ENCODE measurements around the gene DUS3L. TPM values are rescaled to one million over a fixed set of nuclear protein-coding genes. Genes with fewer than 3 reads are reported as not detected.

Gene DUS3L
- total RNA-seq, 2 experiments from 2014 or later, result 41.9 to 44.4 TPM

DNA sequence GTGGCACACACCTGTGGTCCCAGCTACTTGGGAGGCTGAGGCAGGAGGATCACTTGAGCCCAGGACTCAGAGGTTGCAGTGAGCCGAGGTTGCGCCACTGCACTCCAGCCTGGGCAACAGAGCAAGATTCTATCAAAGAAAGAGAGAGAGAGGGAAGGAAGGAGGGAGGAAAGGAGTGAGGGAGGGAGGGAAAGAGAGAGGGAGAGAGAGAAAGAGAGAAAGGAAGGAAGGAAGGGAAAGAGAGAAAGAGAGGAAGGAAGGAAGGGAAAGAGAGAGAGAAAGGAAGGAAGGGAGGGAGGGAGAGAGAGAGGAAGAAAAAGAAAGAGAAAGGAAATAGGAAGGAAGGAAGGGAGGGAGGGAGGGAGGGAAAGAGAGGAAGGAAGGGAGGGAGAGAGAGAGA is 26.3 kb upstream of the DUS3L start:
- no peak overlapping the region for H3K27ac Mint-ChIP-seq
- POLR2A ChIA-PET, result no interaction called here
- H3K9me3 Mint-ChIP-seq, result no peaks in the 10 kb centered on the region
- intact Hi-C loops (cut with micrococcal nuclease), result no loop called here
- no peaks in the 10 kb centered on the region for H3K36me3 Mint-ChIP-seq
- H3K4me3 Mint-ChIP-seq, result no peak overlapping the region
- no peaks in the 10 kb centered on the region for H3K4me1 Mint-ChIP-seq (ENCODE audit: low read depth)
- no peak for DNase-seq
- CTCF ChIA-PET, result interaction anchor here (0.7 to 1.7 kb wide), 2 partner anchors 13 to 205 kb away, joined by 3 to 5 read pairs; no protein-coding TSS in a partner anchor
- H3K27me3 Mint-ChIP-seq, result no peaks in the 10 kb centered on the region

DNA sequence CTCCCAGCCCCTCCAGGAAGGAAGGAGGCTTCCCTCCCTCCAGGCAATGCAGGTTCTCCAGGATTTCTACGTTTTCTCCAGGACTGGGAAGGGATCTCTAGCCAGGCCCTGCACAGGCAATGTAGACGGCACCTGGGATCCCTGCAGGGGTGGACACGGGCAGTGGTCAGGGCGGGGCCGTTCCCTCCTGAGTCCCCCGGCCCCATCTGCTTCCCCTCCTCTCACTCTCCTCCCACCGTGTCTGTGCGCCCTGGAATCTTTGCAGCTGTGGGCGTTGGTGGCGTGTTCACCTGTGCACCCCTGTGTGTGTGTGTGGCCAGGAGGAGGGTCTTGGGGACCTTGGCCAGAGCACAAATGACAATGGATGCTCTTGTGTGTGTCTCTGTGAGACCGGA is 23.9 kb upstream of the DUS3L start:
- ChIA-PET CTCF (no interaction called here), POLR2A (no interaction called here)

DNA sequence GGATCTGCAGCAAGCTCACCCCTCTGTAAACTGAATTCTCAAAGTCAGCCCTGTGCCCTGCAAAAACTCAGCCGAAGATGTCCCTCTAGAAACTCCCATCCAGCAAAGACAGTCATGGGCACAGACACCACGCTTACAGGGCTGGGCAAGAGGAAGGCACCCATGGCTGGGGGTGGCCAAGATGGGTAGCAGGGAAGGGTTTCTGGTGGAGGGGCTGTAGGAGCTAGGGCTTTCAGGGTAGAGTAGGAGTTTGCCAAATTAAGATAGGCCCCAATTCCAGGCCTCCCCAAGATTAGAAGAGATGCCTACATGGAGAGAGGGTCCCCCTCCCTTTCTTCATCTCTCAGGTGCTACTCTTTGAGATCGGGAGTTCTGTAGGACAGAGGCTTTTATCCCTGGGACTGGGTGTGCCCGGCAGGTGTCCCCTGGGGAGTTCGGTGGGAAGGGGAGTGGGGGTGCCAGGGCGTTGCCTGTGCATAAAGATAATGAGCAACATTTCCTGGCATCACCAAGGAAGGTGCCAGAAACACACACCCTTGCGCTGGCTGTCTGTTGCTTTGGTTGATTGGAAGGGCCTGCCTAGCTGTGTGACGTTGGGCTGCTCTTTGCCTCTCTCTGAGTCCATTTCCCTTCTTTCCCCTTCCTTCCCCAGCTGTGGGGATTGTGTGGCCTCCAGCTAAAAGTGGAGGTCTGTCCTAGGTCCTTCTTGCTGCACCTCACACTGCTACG is 23.3 kb upstream of the DUS3L start:
- Mint-ChIP-seq H3K4me3 (no peak overlapping the region), H3K9me3 (no peaks in the 10 kb centered on the region), H3K27me3 (no peaks in the 10 kb centered on the region), H3K4me1 (ENCODE audit: low read depth) (no peaks in the 10 kb centered on the region), H3K36me3 (no peaks in the 10 kb centered on the region), H3K27ac (no peak overlapping the region)
- intact Hi-C loops (cut with micrococcal nuclease), result no loop called here
- DNase-seq, result no peak
- ChIA-PET CTCF (interaction anchor here (1.4 kb wide), 1 partner anchor 10 kb away, joined by 6 read pairs; the partner anchor contains the start of gene NRTN), POLR2A (no interaction called here)

More for the DNA sequence above, 23.9 kb upstream of the DUS3L start:
- DNase-seq, result no peak
- Mint-ChIP-seq H3K27me3 (no peaks in the 10 kb centered on the region), H3K27ac (no peak overlapping the region), H3K4me1 (ENCODE audit: low read depth) (no peaks in the 10 kb centered on the region), H3K36me3 (no peaks in the 10 kb centered on the region), H3K9me3 (no peaks in the 10 kb centered on the region), H3K4me3 (no peak overlapping the region)
- intact Hi-C loops (cut with micrococcal nuclease), result no loop called here

DNA sequence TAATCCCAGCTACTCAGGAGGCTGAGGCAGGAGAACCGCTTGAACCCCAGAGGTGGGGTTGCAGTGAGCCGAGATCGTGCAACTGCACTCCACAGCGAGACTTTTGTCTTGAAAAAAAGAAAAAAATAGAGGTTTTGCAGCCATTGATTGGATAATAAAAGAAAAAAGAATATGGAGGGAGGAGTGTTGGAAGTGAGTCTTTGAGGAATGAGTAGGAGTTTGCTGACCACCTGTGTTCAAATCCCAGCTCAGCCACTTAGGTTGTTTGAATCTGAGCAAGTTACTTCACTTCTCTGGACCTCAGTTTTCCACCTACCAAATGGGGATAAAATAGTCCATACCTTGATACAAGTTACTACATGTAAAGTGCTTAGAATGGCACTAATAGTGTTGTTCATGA is 20.2 kb upstream of the DUS3L start:
- Mint-ChIP-seq H3K9me3 (no peaks in the 10 kb centered on the region), H3K36me3 (no peaks in the 10 kb centered on the region), H3K27ac (no peak overlapping the region), H3K4me3 (no peak overlapping the region), H3K27me3 (no peaks in the 10 kb centered on the region), H3K4me1 (ENCODE audit: low read depth) (no peaks in the 10 kb centered on the region)
- CTCF ChIA-PET, result no interaction called here
- POLR2A ChIA-PET, result no interaction called here
- no peak for DNase-seq
- intact Hi-C loops (cut with micrococcal nuclease), result no loop called here

DNA sequence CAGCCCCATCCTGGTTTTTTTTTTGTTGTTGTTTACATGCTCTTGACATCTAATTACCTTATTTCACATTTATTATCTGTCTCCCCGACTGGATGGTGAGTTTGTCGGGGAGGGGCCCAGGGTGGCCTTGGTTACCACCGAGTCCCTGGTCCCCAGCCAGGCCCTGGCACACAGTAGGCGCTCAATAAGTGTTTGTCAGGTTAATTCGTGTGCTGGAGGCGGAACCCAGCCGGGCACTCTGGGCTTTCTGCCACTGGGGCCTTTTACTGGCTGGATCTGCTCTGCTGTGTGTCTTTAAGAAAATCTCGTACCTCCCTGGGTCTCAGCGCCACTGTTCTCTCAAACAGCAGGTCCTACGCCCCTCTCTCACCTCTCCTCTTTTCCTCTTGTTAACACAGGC is 18.5 kb upstream of the DUS3L start:
- H3K36me3 Mint-ChIP-seq, result no peaks in the 10 kb centered on the region
- no peak for DNase-seq
- peaks cover 2% of the 10 kb centered on the region for H3K27me3 Mint-ChIP-seq
- H3K9me3 Mint-ChIP-seq, result no peaks in the 10 kb centered on the region
- no peak overlapping the region for H3K27ac Mint-ChIP-seq
- intact Hi-C loops (cut with micrococcal nuclease), result no loop called here
- CTCF ChIA-PET, result interaction anchor here (1.4 kb wide), 2 partner anchors 15 to 214 kb away, joined by 4 read pairs; no protein-coding TSS in a partner anchor
- POLR2A ChIA-PET, result no interaction called here
- H3K4me3 Mint-ChIP-seq, result no peak overlapping the region
- peaks cover 2% of the 10 kb centered on the region for H3K4me1 Mint-ChIP-seq (ENCODE audit: low read depth)

DNA sequence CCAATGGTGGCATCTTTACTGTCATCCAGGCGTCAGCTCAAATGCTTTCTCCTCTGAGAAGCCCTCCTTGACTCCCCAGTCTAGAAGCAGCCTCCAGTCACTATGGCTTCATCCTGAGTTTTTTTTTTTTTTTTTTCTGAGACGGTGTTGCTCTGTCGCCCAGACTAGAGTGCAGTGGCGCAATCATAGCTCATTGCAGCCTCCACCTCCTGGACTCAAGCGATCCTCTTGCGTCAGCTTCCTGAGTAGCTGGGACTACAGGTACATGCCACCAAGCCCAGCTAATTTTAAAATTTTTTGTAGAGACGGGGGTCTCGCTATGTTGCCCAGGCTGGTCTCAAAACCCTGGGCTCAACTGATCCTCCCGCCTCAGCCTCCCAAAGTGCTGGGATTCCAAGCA is 18.1 kb upstream of the DUS3L start:
- H3K9me3 Mint-ChIP-seq, result no peaks in the 10 kb centered on the region
- no peaks in the 10 kb centered on the region for H3K36me3 Mint-ChIP-seq
- POLR2A ChIA-PET, result interaction anchor here (0.6 kb wide), 1 partner anchor 187 kb away, joined by 5 read pairs; the partner anchor contains the start of gene SAFB2
- H3K27ac Mint-ChIP-seq, result no peak overlapping the region
- H3K4me3 Mint-ChIP-seq, result no peak overlapping the region
- DNase-seq, result no peak
- intact Hi-C loops (cut with micrococcal nuclease), result no loop called here
- CTCF ChIA-PET, result interaction anchor here (1.4 to 1.7 kb wide), 3 partner anchors 15 to 214 kb away, joined by 4 to 5 read pairs (median 4); no protein-coding TSS in a partner anchor
- H3K4me1 Mint-ChIP-seq (ENCODE audit: low read depth), result peaks cover 6% of the 10 kb centered on the region
- peaks cover 4% of the 10 kb centered on the region for H3K27me3 Mint-ChIP-seq

DNA sequence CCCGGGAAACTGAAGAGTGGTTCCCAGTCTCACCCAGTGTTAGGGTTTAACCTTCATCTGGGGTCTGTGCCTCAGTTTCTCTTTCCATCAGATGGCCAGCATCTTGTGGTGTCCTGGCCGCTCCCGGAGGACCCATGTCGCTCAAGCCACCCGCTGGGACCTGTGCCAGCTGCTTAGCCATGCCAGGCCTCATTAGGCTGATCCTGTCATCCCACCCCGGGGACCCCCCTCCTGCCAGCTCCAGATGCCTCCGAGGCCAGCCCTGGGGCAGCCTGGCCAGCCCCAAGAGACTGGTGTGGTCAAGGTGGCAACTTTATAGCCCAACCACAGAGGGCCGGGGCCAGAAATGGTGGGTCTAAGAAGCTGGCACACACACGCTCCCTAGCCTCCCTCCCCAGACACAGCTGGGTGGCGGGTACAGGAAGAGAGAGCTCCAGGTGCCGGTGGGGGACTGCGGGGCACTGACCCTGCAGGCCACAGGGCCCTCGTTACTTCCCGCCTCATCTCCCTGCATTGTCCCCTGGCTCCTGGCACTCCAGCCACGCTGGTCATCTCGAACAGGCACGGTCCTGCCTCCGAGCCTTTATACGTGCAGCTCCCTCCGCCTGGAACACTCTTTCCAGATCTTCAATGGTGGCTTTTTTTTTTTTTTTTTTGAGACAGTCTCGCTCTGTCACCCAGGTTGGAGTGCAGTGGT is 17.3 kb upstream of the DUS3L start:
- peaks cover 4% of the 10 kb centered on the region for H3K27me3 Mint-ChIP-seq
- DNase-seq, result no peak
- H3K36me3 Mint-ChIP-seq, result no peaks in the 10 kb centered on the region
- H3K4me1 Mint-ChIP-seq (ENCODE audit: low read depth), result peaks cover 12% of the 10 kb centered on the region
- no peaks in the 10 kb centered on the region for H3K9me3 Mint-ChIP-seq
- ChIA-PET POLR2A (interaction anchor here (0.6 kb wide), 1 partner anchor 186 kb away, joined by 5 read pairs; the partner anchor contains the start of gene SAFB2), CTCF (interaction anchor here (1.0 to 1.7 kb wide), 4 partner anchors 14 to 215 kb away, joined by 3 to 5 read pairs (median 4); no protein-coding TSS in a partner anchor)
- no peak overlapping the region for H3K4me3 Mint-ChIP-seq
- intact Hi-C loops (cut with micrococcal nuclease), result no loop called here
- H3K27ac Mint-ChIP-seq, result no peak overlapping the region

DNA sequence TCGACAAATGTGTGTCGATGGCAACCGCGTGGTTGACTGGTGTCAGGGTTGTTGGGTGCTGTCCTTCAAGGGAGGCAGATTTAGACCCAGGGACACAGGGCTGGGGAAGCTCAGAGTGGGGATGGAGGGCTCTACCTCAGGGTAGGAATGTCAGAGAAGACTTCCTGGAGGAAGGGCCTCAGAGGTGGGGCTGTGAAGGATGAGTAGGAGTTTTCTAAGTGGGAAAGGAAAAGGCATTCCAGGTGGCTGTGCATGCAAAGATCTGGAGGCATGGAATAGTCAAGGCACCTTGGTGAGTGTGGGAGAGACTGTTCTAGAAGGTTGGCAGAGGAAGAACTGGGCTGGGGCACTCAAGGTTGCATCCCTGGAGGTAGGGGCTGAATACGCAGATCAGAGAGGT is 15.9 kb upstream of the DUS3L start:
- Mint-ChIP-seq H3K27ac (no peak overlapping the region), H3K4me1 (ENCODE audit: low read depth) (peaks cover 19% of the 10 kb centered on the region), H3K9me3 (no peaks in the 10 kb centered on the region), H3K27me3 (peaks cover 10% of the 10 kb centered on the region), H3K4me3 (no peak overlapping the region), H3K36me3 (no peaks in the 10 kb centered on the region)
- intact Hi-C loops (cut with micrococcal nuclease), result no loop called here
- POLR2A ChIA-PET, result interaction anchor here (1.1 kb wide), 1 partner anchor 116 kb away, joined by 3 read pairs; no protein-coding TSS in a partner anchor
- no peak for DNase-seq
- CTCF ChIA-PET, result interaction anchor here (1.0 to 1.6 kb wide), 3 partner anchors 13 to 216 kb away, joined by 4 to 10 read pairs (median 4); no protein-coding TSS in a partner anchor

DNA sequence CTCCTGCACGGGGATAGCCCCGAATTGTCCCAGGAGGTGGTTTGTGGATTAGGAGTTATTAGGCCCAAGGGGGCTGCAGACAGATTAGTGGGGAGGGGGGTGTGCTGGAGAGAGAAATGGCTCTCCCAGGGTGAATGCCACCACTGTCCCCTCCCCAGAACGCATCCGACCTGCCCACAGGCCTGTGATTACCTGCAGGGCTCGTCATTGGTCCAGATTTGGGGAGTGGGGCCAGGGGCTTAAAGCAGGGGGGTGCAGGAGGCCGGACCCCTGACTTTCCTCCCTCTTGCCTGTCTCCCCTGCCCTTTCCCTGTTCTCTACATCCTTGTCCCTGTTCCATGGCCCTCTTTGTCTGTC is 15.1 kb upstream of the DUS3L start:
- intact Hi-C loops (cut with micrococcal nuclease), result no loop called here
- Mint-ChIP-seq H3K27ac (no peak overlapping the region), H3K4me3 (no peak overlapping the region), H3K36me3 (no peaks in the 10 kb centered on the region), H3K27me3 (peaks cover 14% of the 10 kb centered on the region), H3K9me3 (no peaks in the 10 kb centered on the region), H3K4me1 (ENCODE audit: low read depth) (peaks cover 21% of the 10 kb centered on the region)
- CTCF ChIA-PET, result interaction anchor here (1.0 to 1.6 kb wide), 3 partner anchors 12 to 216 kb away, joined by 4 to 10 read pairs (median 4); no protein-coding TSS in a partner anchor
- no peak for DNase-seq
- POLR2A ChIA-PET, result interaction anchor here (1.1 kb wide), 1 partner anchor 115 kb away, joined by 3 read pairs; no protein-coding TSS in a partner anchor

DNA sequence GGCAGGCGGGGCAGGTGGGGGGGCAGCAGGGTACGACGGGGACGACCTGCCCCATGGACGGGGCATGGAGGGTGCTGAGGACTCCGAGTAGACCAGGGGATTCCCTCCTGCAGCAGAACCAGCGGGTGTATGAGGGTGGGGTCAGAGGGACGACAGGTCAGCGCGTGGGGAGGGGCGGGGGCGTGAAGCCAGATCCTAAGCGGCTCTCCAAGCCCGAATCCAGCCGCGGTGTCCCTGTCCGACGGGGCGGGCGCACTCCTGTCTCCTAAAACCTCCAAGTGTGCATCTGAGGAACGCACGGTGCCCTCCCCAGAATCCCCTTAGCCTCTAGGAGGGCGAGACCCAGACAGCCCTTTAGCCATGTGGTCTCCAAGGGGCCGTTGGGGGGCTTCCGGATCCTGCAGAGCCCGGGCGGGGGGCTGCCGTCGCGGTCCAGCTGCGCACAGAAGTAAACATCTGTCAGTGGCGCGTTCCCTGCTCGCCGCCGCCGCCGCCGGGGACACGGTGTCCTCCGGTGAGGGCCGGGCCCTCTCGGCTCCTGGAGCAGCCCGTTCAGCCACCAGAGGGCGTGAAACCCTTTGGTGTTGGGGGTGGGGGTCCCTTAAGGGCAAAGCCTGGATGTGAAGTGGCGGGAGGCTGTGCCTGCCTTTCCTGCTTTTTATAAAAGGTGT is 14.6 kb upstream of the DUS3L start:
- ChIA-PET CTCF (interaction anchor here (1.6 kb wide), 1 partner anchor 11 kb away, joined by 4 read pairs; no protein-coding TSS in a partner anchor), POLR2A (no interaction called here)
- Mint-ChIP-seq H3K4me3 (peak overlapping the region; percentile 50), H3K9me3 (no peaks in the 10 kb centered on the region), H3K4me1 (ENCODE audit: low read depth) (peaks cover 21% of the 10 kb centered on the region), H3K27me3 (peaks cover 18% of the 10 kb centered on the region), H3K27ac (no peak overlapping the region), H3K36me3 (no peaks in the 10 kb centered on the region)
- DNase-seq, result peak; percentile 73
- intact Hi-C loops (cut with micrococcal nuclease), result loop anchor here (2.0 kb wide), 1 partner anchor 23 kb away; no protein-coding TSS in a partner anchor

DNA sequence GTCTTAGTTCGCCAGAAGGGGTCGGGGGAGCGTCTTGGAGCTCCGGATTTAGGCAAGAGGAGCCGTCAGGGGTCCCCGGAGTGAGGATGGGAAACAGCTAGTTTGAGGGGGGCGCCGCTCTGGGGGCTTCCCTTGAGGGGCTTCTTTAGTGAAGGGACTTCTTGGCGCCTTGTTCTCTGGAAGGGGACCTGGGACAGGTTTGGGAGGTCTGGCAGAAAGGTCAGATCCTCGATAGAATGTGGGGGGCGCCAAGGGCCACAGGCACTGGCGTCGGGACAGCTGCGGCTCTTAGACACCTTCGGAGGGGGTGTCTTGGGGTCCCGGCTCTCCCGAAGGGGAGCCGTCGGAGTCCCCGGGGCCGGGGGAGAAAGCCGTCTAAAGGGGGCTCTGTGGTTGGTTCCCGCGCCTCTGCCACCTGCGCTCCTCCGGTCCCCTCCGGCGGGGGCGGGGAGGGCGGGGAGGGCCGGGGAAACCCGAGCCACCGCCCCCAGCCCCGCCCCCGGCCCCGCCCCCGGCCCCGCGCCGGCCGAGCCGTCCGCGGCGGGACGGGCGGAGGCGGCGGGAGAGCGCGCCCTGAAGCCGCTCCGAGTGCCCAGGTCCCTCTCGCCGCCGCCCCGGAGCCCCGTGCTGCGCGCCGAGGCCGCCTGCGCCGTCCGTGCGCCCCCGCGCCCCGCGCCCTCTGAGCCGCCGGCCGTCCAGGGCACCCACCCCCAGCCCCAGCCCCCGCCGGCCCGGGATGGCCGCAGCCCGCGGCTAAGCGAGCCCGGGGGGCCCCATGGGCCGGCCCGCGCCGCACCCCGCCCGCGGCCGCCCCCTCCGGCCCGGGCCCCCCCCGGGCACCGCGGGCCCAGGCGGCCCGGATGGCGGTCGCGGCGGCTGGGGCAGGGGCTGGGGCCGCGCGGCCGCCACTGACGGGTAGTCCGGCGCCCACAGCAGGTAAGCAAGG is 13.8 kb upstream of the DUS3L start, which contains the start of gene NRTN:
Gene NRTN (plus strand): TSS at position 552 of the 946 bp plus-strand sequence. CDS start 19,099 bp downstream, outside the sequence.
- peak; percentile 57 for DNase-seq
- Mint-ChIP-seq H3K4me1 (ENCODE audit: low read depth) (peaks cover 21% of the 10 kb centered on the region), H3K27me3 (peaks cover 18% of the 10 kb centered on the region), H3K27ac (no peak within 1 kb of the TSS), H3K4me3 (peak within 1 kb of the TSS; percentile 66), H3K9me3 (no peaks in the 10 kb centered on the region), H3K36me3 (no peaks in the 10 kb centered on the region)
- intact Hi-C loops (cut with micrococcal nuclease), result loop anchor here (1.0 to 2.0 kb wide), 2 partner anchors 24 to 218 kb away; no protein-coding TSS in a partner anchor
- CTCF ChIA-PET, result interaction anchor here (0.6 to 2.8 kb wide), 58 partner anchors 8 to 322 kb away, joined by 3 to 84 read pairs (median 5); partner anchors contain the start of genes CATSPERD, DUS3L, LONP1 and NDUFA11
- POLR2A ChIA-PET, result interaction anchor here (1.0 to 2.1 kb wide), 7 partner anchors 8 to 114 kb away, joined by 3 to 21 read pairs (median 5); partner anchors contain the start of genes CATSPERD, DUS3L, LONP1 and NDUFA11

Measured in activated CD4-positive, alpha-beta memory T cell treated with anti-CD3 and anti-CD28 coated beads for 36 hours (primary cell).